GM12875 (cell line): Measurements from ENCODE around the gene SDHAF2.

ENCODE experiments used
- H3K4me3 ChIP-seq: one replicate; pipeline ENCODE4 v1.5.1; 2011; ENCODE audit warnings: low read depth, low read length, control low read depth
- CTCF ChIP-seq: IDR thresholded peaks from 2 replicates; pipeline ENCODE4 v1.5.1; 2011; ENCODE audit warnings: low read depth, mild to moderate bottlenecking, control low read depth, inconsistent platforms, low read length, moderate library complexity, borderline replicate concordance; ENCODE audit not compliant: insufficient read depth

SDHAF2 gene

GRCh38 chr11:61401573-61401972 lies 28.4 kb upstream of the SDHAF2 start:
- TF ChIP-seq CTCF: no peak
- no peak overlapping the region for H3K4me3 ChIP-seq

GRCh38 chr11:61403658-61404057 lies 26.3 kb upstream of the SDHAF2 start:
- H3K4me3 ChIP-seq: no peak overlapping the region
- TF ChIP-seq CTCF: no peak

- no peak overlapping the region for H3K4me3 ChIP-seq
- no peak for TF ChIP-seq CTCF
Observed at GRCh38 chr11:61404103-61404502, 25.8 kb upstream of the SDHAF2 start.

- no peak for TF ChIP-seq CTCF
Observed at GRCh38 chr11:61404641-61405040, 25.3 kb upstream of the SDHAF2 start.

GRCh38 chr11:61406067-61406466 lies 23.9 kb upstream of the SDHAF2 start:
- TF ChIP-seq CTCF: no peak
- H3K4me3 ChIP-seq: no peak overlapping the region

More at GRCh38 chr11:61404641-61405040, 25.3 kb upstream of the SDHAF2 start:
- H3K4me3 ChIP-seq: no peak overlapping the region

- H3K4me3 ChIP-seq: no peak overlapping the region
- TF ChIP-seq CTCF: no peak
Observed at GRCh38 chr11:61406991-61407728, 22.8 kb upstream of the SDHAF2 start.

- no peak overlapping the region for H3K4me3 ChIP-seq
- no peak for TF ChIP-seq CTCF
Observed at GRCh38 chr11:61411589-61411988, 18.3 kb upstream of the SDHAF2 start.
